Testis (tissue), 2 donors: Measurements from ENCODE around the gene TLK1.

ENCODE experiments used
- POLR2A ChIP-seq: fragments of 450-650 bp; IDR thresholded peaks from one replicate; pipeline ENCODE4 v1.6.1; 2017; ENCODE audit warnings: antibody characterized with exemption, mild to moderate bottlenecking, moderate library complexity
- TF ChIP-seq, protein P1 (sequence below), 3 experiments: fragments of 450-650 bp in 2 of 3; fragments of 200-600 bp in 1 of 3; sonication (generic) in 1 of 3; IDR thresholded peaks; one replicate each; pipeline ENCODE4 v1.5.1; 2016 to 2019; ENCODE audit warnings: antibody characterized with exemption in 3 of 3, mild to moderate bottlenecking in 2 of 3, moderate library complexity in 1 of 3

GRCh38 chr2:171163261-171163660, 2.6 kb upstream of the TLK1 start:
- no peak for TF ChIP-seq POLR2A
- TF ChIP-seq, protein P1, sequence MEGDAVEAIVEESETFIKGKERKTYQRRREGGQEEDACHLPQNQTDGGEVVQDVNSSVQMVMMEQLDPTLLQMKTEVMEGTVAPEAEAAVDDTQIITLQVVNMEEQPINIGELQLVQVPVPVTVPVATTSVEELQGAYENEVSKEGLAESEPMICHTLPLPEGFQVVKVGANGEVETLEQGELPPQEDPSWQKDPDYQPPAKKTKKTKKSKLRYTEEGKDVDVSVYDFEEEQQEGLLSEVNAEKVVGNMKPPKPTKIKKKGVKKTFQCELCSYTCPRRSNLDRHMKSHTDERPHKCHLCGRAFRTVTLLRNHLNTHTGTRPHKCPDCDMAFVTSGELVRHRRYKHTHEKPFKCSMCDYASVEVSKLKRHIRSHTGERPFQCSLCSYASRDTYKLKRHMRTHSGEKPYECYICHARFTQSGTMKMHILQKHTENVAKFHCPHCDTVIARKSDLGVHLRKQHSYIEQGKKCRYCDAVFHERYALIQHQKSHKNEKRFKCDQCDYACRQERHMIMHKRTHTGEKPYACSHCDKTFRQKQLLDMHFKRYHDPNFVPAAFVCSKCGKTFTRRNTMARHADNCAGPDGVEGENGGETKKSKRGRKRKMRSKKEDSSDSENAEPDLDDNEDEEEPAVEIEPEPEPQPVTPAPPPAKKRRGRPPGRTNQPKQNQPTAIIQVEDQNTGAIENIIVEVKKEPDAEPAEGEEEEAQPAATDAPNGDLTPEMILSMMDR (IDR thresholded peaks at IDR 0.05) = no peak
